ENCODE results near the gene MALRD1.

MALRD1 gene

GRCh38 chr10:19628767-19629560 is 580.4 kb downstream of the MALRD1 start:
- Histone ChIP-seq H3K4me1 (ENCODE audit: insufficient read depth, low read length) (peaks cover 4% of the 10 kb centered on the region), H3K4me3 (ENCODE audit: low read depth in 1 of 2, low read length in 2 of 2) (no peak overlapping the region), H3K36me3 (ENCODE audit: insufficient read depth, low read length) (no peaks in the 10 kb centered on the region), H3K27ac (ENCODE audit: low read depth, low read length) (no peak overlapping the region), H3K9me3 (ENCODE audit: low read length) (no peaks in the 10 kb centered on the region), H3K9ac (ENCODE audit: low read length) (no peak overlapping the region), H3K27me3 (ENCODE audit: control insufficient read depth in 1 of 2, insufficient read depth in 2 of 2, low read length in 2 of 2) (no peaks in the 10 kb centered on the region)

- Histone ChIP-seq H3K9me3 (ENCODE audit: low read length) (no peaks in the 10 kb centered on the region), H3K27me3 (ENCODE audit: control insufficient read depth in 1 of 2, insufficient read depth in 2 of 2, low read length in 2 of 2) (no peaks in the 10 kb centered on the region), H3K36me3 (ENCODE audit: insufficient read depth, low read length) (no peaks in the 10 kb centered on the region), H3K27ac (ENCODE audit: low read depth, low read length) (no peak overlapping the region), H3K4me1 (ENCODE audit: insufficient read depth, low read length) (peaks cover 4% of the 10 kb centered on the region), H3K4me3 (ENCODE audit: low read depth in 1 of 2, low read length in 2 of 2) (no peak overlapping the region), H3K9ac (ENCODE audit: low read length) (no peak overlapping the region)
These were observed 581.0 kb downstream of the MALRD1 start for GRCh38 chr10:19629567-19629966.

- Histone ChIP-seq H3K9me3 (ENCODE audit: low read length) (no peaks in the 10 kb centered on the region), H3K4me3 (ENCODE audit: low read depth in 1 of 2, low read length in 2 of 2) (no peak overlapping the region), H3K27me3 (ENCODE audit: control insufficient read depth in 1 of 2, insufficient read depth in 2 of 2, low read length in 2 of 2) (no peaks in the 10 kb centered on the region), H3K4me1 (ENCODE audit: insufficient read depth, low read length) (peaks cover 10% of the 10 kb centered on the region), H3K36me3 (ENCODE audit: insufficient read depth, low read length) (no peaks in the 10 kb centered on the region), H3K27ac (ENCODE audit: low read depth, low read length) (no peak overlapping the region), H3K9ac (ENCODE audit: low read length) (no peak overlapping the region)
These were observed 585.6 kb downstream of the MALRD1 start for GRCh38 chr10:19634163-19634562.

GRCh38 chr10:19638182-19638895 is 589.7 kb downstream of the MALRD1 start:
- Histone ChIP-seq H3K4me3 (ENCODE audit: low read depth in 1 of 2, low read length in 2 of 2) (peak overlapping the region in 1 of 2 donors; percentile 44), H3K27ac (ENCODE audit: low read depth, low read length) (no peak overlapping the region)

GRCh38 chr10:19638896-19639233 is 590.3 kb downstream of the MALRD1 start:
- H3K4me3 ChIP-seq (ENCODE audit: low read depth in 1 of 2, low read length in 2 of 2) = peak overlapping the region in 1 of 2 donors; percentile 44
- H3K27me3 ChIP-seq (ENCODE audit: control insufficient read depth in 1 of 2, insufficient read depth in 2 of 2, low read length in 2 of 2) = no peaks in the 10 kb centered on the region
- H3K36me3 ChIP-seq (ENCODE audit: insufficient read depth, low read length) = no peaks in the 10 kb centered on the region
- H3K9me3 ChIP-seq (ENCODE audit: low read length) = no peaks in the 10 kb centered on the region
- no peak overlapping the region for H3K27ac ChIP-seq (ENCODE audit: low read depth, low read length)
- H3K9ac ChIP-seq (ENCODE audit: low read length) = no peak overlapping the region
- peaks cover 5% of the 10 kb centered on the region for H3K4me1 ChIP-seq (ENCODE audit: insufficient read depth, low read length)

More at GRCh38 chr10:19638182-19638895, 589.7 kb downstream of the MALRD1 start:
- H3K27me3 ChIP-seq (ENCODE audit: control insufficient read depth in 1 of 2, insufficient read depth in 2 of 2, low read length in 2 of 2) = no peaks in the 10 kb centered on the region
- no peaks in the 10 kb centered on the region for H3K9me3 ChIP-seq (ENCODE audit: low read length)
- H3K36me3 ChIP-seq (ENCODE audit: insufficient read depth, low read length) = no peaks in the 10 kb centered on the region
- H3K9ac ChIP-seq (ENCODE audit: low read length) = no peak overlapping the region
- peaks cover 5% of the 10 kb centered on the region for H3K4me1 ChIP-seq (ENCODE audit: insufficient read depth, low read length)

- Histone ChIP-seq H3K36me3 (ENCODE audit: insufficient read depth, low read length) (no peaks in the 10 kb centered on the region), H3K9me3 (ENCODE audit: low read length) (no peaks in the 10 kb centered on the region), H3K27ac (ENCODE audit: low read depth, low read length) (no peak overlapping the region), H3K27me3 (ENCODE audit: control insufficient read depth in 1 of 2, insufficient read depth in 2 of 2, low read length in 2 of 2) (no peaks in the 10 kb centered on the region), H3K9ac (ENCODE audit: low read length) (no peak overlapping the region), H3K4me1 (ENCODE audit: insufficient read depth, low read length) (peaks cover 5% of the 10 kb centered on the region), H3K4me3 (ENCODE audit: low read depth in 1 of 2, low read length in 2 of 2) (no peak overlapping the region)
These were observed 592.1 kb downstream of the MALRD1 start for GRCh38 chr10:19640566-19641263.

GRCh38 chr10:19651549-19651948 is 602.9 kb downstream of the MALRD1 start:
- Histone ChIP-seq H3K36me3 (ENCODE audit: insufficient read depth, low read length) (no peaks in the 10 kb centered on the region), H3K4me1 (ENCODE audit: insufficient read depth, low read length) (peaks cover 6% of the 10 kb centered on the region), H3K27ac (ENCODE audit: low read depth, low read length) (no peak overlapping the region), H3K9ac (ENCODE audit: low read length) (no peak overlapping the region), H3K27me3 (ENCODE audit: control insufficient read depth in 1 of 2, insufficient read depth in 2 of 2, low read length in 2 of 2) (no peaks in the 10 kb centered on the region), H3K9me3 (ENCODE audit: low read length) (no peaks in the 10 kb centered on the region), H3K4me3 (ENCODE audit: low read depth in 1 of 2, low read length in 2 of 2) (no peak overlapping the region)

GRCh38 chr10:19652750-19653149 is 604.1 kb downstream of the MALRD1 start:
- no peaks in the 10 kb centered on the region for H3K9me3 ChIP-seq (ENCODE audit: low read length)

GRCh38 chr10:19653931-19654330 is 605.3 kb downstream of the MALRD1 start:
- no peaks in the 10 kb centered on the region for H3K27me3 ChIP-seq (ENCODE audit: control insufficient read depth in 1 of 2, insufficient read depth in 2 of 2, low read length in 2 of 2)
- no peak overlapping the region for H3K27ac ChIP-seq (ENCODE audit: low read depth, low read length)
- no peak overlapping the region for H3K9ac ChIP-seq (ENCODE audit: low read length)
- H3K9me3 ChIP-seq (ENCODE audit: low read length) = no peaks in the 10 kb centered on the region
- peaks cover 6% of the 10 kb centered on the region for H3K4me1 ChIP-seq (ENCODE audit: insufficient read depth, low read length)
- no peaks in the 10 kb centered on the region for H3K36me3 ChIP-seq (ENCODE audit: insufficient read depth, low read length)
- H3K4me3 ChIP-seq (ENCODE audit: low read depth in 1 of 2, low read length in 2 of 2) = no peak overlapping the region

More at GRCh38 chr10:19652750-19653149, 604.1 kb downstream of the MALRD1 start:
- peaks cover 6% of the 10 kb centered on the region for H3K4me1 ChIP-seq (ENCODE audit: insufficient read depth, low read length)
- no peaks in the 10 kb centered on the region for H3K36me3 ChIP-seq (ENCODE audit: insufficient read depth, low read length)
- H3K27ac ChIP-seq (ENCODE audit: low read depth, low read length) = no peak overlapping the region
- no peak overlapping the region for H3K9ac ChIP-seq (ENCODE audit: low read length)
- no peak overlapping the region for H3K4me3 ChIP-seq (ENCODE audit: low read depth in 1 of 2, low read length in 2 of 2)
- H3K27me3 ChIP-seq (ENCODE audit: control insufficient read depth in 1 of 2, insufficient read depth in 2 of 2, low read length in 2 of 2) = no peaks in the 10 kb centered on the region

- Histone ChIP-seq H3K27me3 (ENCODE audit: control insufficient read depth in 1 of 2, insufficient read depth in 2 of 2, low read length in 2 of 2) (no peaks in the 10 kb centered on the region), H3K36me3 (ENCODE audit: insufficient read depth, low read length) (no peaks in the 10 kb centered on the region), H3K4me1 (ENCODE audit: insufficient read depth, low read length) (peaks cover 6% of the 10 kb centered on the region), H3K27ac (ENCODE audit: low read depth, low read length) (no peak overlapping the region), H3K4me3 (ENCODE audit: low read depth in 1 of 2, low read length in 2 of 2) (no peak overlapping the region), H3K9me3 (ENCODE audit: low read length) (no peaks in the 10 kb centered on the region), H3K9ac (ENCODE audit: low read length) (no peak overlapping the region)
These were observed 606.0 kb downstream of the MALRD1 start for GRCh38 chr10:19654576-19654975.

GRCh38 chr10:19656420-19657042 is 607.9 kb downstream of the MALRD1 start:
- no peaks in the 10 kb centered on the region for H3K9me3 ChIP-seq (ENCODE audit: low read length)
- no peak overlapping the region for H3K27ac ChIP-seq (ENCODE audit: low read depth, low read length)
- no peaks in the 10 kb centered on the region for H3K27me3 ChIP-seq (ENCODE audit: control insufficient read depth in 1 of 2, insufficient read depth in 2 of 2, low read length in 2 of 2)
- peaks cover 6% of the 10 kb centered on the region for H3K4me1 ChIP-seq (ENCODE audit: insufficient read depth, low read length)
- no peak overlapping the region for H3K4me3 ChIP-seq (ENCODE audit: low read depth in 1 of 2, low read length in 2 of 2)
- H3K9ac ChIP-seq (ENCODE audit: low read length) = no peak overlapping the region
- no peaks in the 10 kb centered on the region for H3K36me3 ChIP-seq (ENCODE audit: insufficient read depth, low read length)

All from muscle layer of colon (tissue), 2 donors.